GM19351 (cell line): Measurements from ENCODE around the gene FGF19.

Experiments
- ATAC-seq: cut with Tn5 transposase; IDR thresholded peaks from one replicate; pipeline ENCODE4 v1.9.1; 2021; ENCODE audit warnings: mild to moderate bottlenecking, moderate library complexity; ENCODE audit not compliant: unreplicated experiment

FGF19 gene

GRCh38 chr11:69703768-69704507 lies at the start of gene FGF19:
Gene FGF19 (minus strand): TSS chr11:69704022. CDS start chr11:69703876, 146 bp downstream.
- ATAC-seq: no peak

- ATAC-seq: no peak
These were observed 49.1 kb upstream of the FGF19 start for GRCh38 chr11:69752890-69753289.

GRCh38 chr11:69750875-69751597 lies 47.2 kb upstream of the FGF19 start:
- no peak for ATAC-seq

GRCh38 chr11:69750108-69750850 lies 46.5 kb upstream of the FGF19 start:
- ATAC-seq: no peak

GRCh38 chr11:69748637-69749036 lies 44.8 kb upstream of the FGF19 start:
- ATAC-seq: no peak

GRCh38 chr11:69746752-69747742 lies 43.2 kb upstream of the FGF19 start:
- no peak for ATAC-seq

- no peak for ATAC-seq
These were observed 42.3 kb upstream of the FGF19 start for GRCh38 chr11:69746140-69746539.

- ATAC-seq: no peak
These were observed 41.4 kb upstream of the FGF19 start for GRCh38 chr11:69745201-69745600.

- ATAC-seq: no peak
These were observed 40.6 kb upstream of the FGF19 start for GRCh38 chr11:69744435-69744834.

GRCh38 chr11:69734841-69735240 lies 31.0 kb upstream of the FGF19 start:
- ATAC-seq: no peak

- ATAC-seq: no peak
These were observed 30.5 kb upstream of the FGF19 start for GRCh38 chr11:69734367-69734766.

GRCh38 chr11:69732910-69733309 lies 29.1 kb upstream of the FGF19 start:
- no peak for ATAC-seq

GRCh38 chr11:69731110-69731509 lies 27.3 kb upstream of the FGF19 start:
- ATAC-seq: no peak

GRCh38 chr11:69730500-69730899 lies 26.7 kb upstream of the FGF19 start:
- no peak for ATAC-seq

GRCh38 chr11:69729252-69729651 lies 25.4 kb upstream of the FGF19 start:
- ATAC-seq: no peak

GRCh38 chr11:69727266-69727665 lies 23.4 kb upstream of the FGF19 start:
- no peak for ATAC-seq

GRCh38 chr11:69726481-69726880 lies 22.7 kb upstream of the FGF19 start:
- ATAC-seq: no peak

GRCh38 chr11:69726019-69726418 lies 22.2 kb upstream of the FGF19 start:
- no peak for ATAC-seq

GRCh38 chr11:69721745-69722144 lies 17.9 kb upstream of the FGF19 start:
- no peak for ATAC-seq

- ATAC-seq: no peak
These were observed 17.3 kb upstream of the FGF19 start for GRCh38 chr11:69721106-69721505.
